Choroid plexus epithelial cell (primary cell): ENCODE results near the gene ADARB2.

Experiments
- DNase-seq: peaks from one replicate; pipeline ENCODE4 v3.0.0-alpha.2; 2010; ENCODE audit warnings: low read depth
- H3K4me3 ChIP-seq: 2 replicates; pipeline ENCODE4 v1.5.1; 2011; ENCODE audit warnings: low read depth, mild to moderate bottlenecking, control low read depth, low read length, moderate library complexity
- TF ChIP-seq, protein P1 (sequence below): conservative IDR thresholded peaks from 2 replicates; pipeline ENCODE4 v1.5.1; 2011; ENCODE audit warnings: low read depth, mild to moderate bottlenecking, control low read depth, inconsistent platforms, low read length, moderate library complexity

The ADARB2 gene

DNA sequence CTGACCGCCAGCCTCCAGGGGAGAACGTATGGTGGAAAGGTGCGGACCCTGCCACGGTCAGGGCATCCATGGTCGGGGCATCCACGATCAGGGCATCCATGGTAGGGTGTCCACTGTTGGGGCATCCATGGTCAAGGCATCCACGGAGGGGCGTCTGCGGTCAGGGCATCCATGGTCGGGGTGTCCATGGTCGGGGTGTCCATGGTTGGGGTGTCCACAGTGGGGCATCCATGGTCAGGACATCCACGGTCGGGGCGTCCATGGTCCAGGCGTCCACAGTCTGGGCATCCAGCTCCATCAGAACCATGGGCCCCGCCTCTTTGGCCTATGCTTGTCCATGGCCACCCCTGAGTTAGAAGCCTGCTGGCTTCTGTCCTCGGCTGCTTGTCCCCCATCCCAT, 148.1 kb downstream of the ADARB2 start:
- TF ChIP-seq, protein P1, sequence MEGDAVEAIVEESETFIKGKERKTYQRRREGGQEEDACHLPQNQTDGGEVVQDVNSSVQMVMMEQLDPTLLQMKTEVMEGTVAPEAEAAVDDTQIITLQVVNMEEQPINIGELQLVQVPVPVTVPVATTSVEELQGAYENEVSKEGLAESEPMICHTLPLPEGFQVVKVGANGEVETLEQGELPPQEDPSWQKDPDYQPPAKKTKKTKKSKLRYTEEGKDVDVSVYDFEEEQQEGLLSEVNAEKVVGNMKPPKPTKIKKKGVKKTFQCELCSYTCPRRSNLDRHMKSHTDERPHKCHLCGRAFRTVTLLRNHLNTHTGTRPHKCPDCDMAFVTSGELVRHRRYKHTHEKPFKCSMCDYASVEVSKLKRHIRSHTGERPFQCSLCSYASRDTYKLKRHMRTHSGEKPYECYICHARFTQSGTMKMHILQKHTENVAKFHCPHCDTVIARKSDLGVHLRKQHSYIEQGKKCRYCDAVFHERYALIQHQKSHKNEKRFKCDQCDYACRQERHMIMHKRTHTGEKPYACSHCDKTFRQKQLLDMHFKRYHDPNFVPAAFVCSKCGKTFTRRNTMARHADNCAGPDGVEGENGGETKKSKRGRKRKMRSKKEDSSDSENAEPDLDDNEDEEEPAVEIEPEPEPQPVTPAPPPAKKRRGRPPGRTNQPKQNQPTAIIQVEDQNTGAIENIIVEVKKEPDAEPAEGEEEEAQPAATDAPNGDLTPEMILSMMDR = no peak
- DNase-seq = no peak
- no peak overlapping the region for H3K4me3 ChIP-seq

DNA sequence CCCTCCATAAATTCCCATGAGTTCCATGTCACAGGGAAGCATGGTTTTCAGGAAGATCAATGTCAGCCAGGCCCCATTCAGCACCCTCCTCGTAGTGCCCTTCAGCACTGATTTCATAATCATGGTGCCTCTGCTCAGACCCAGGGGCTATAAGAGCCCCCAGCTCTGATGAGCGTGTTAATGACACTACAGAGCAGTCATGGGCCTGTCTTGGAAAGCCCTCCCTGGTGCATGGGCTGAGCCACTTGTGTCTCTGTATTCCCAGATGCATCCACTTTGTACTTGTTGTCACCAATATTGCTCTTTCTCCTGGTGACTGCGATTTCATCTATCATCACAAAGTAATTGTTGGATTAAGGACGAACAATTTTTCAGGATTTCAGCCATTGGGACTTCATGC, 154.6 kb downstream of the ADARB2 start:
- TF ChIP-seq, protein P1 = no peak
- no peak overlapping the region for H3K4me3 ChIP-seq
- no peak for DNase-seq

DNA sequence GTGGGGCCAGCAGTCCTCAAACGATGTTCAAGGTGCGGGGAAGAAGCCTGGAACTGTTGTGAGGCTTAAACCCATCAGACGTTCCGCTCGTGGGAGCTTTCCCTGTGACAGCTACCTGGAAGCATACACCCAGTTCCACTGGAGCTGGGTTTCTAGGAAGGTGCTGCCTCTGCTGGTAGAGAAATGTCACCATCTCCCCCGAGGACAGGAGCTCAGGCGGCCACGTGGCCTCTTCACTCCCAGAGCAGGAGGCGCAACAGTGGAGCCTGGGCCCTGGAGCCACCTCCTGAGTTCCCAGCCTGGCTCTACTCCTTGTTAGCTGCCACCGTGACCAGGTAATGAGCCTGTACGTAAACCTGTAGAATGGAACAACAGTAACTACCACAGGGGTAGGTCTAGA, 156.1 kb downstream of the ADARB2 start:
- TF ChIP-seq, protein P1 = no peak
- no peak overlapping the region for H3K4me3 ChIP-seq
- no peak for DNase-seq

DNA sequence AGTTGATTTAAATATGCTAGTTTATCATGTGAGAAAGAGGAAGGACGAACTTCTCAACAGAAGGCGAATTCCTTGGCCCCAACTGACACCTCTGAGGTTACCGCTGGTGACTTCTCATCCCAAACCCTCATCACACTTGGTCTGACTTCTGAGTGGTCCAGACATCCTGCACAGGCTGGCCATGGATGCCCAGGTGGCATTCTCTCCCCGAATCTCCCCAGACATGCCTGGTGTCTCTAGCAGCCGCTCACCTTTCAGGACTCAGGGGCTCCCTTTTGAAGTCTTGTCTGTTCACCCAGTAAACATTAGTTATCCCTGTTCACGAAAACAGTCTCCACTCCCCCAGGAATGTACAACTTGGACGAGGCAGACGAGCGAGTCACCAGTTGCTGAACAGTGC, 157.7 kb downstream of the ADARB2 start:
- no peak overlapping the region for H3K4me3 ChIP-seq
- TF ChIP-seq, protein P1 = no peak
- no peak for DNase-seq

DNA sequence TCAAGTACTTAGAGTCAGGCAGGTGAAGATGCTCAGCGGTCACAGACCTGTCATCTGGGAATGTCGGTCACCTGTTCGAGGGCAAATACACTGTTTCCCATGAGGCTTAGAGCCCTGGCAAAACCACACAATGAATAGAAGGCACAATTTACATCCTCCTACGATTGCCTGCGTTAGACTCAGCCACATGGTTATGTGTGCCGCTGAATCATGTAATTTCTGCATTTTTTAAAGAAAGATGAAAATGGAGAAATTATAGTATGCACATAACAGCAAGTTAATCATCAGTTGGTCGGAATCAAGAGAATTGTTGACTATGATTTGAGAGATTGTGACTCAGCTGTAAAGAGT, 158.2 kb downstream of the ADARB2 start:
- DNase-seq = no peak
- H3K4me3 ChIP-seq = no peak overlapping the region
- TF ChIP-seq, protein P1 = no peak

DNA sequence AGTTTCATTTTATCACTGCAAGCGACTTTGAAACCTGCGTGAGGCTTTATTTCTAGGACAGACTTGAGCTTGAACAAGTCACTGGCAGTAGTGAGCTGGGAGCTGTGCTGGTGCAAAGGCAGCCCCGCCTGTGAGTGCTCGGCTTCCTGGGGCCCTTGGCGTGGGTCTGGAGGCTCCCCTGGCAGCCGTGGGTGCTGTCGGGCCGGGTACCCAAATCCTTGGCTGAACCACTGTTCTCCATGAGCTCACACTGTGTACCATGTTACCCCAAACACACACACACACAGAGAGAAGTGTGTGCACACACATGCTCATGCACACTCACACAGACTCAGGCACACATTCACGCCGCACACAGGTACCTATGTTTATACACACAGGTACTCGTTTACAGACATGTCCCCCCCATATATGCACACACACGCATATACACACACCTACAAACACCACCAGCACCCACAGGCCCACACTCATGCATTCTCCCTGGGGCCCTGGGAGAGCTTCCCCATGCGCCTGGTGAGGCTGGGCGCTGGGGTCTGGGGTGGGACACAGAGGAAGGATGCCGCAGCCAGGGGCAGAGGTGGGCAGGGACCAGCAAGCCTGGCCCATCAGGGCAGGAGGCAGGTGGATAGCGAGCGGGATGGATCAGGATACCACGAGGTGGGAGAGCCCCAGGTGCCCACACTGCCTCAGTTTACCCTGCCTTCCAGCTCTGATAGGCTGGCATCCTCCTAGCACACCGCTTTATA, 158.8 kb downstream of the ADARB2 start:
- H3K4me3 ChIP-seq = no peak overlapping the region
- no peak for DNase-seq
- TF ChIP-seq, protein P1 = no peak

DNA sequence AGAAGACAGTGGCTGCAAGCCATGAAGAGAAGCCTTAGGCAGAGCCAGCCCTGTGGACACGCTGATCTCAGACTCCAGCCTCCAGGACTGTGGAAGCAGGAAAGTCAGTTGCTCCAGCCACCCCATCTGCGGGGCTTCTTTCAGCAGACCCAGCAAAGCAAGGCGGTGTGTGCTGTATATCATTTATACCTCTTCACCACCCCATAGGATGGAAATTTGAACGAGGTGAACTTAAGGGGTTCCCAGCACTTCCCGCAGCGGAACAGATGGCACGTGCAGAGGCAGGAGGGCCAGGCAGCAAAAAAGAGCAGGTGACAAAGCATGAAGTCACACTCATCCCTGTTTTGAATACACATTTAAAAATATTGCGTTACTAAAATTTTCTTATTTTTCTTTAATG, 159.4 kb downstream of the ADARB2 start:
- H3K4me3 ChIP-seq = no peak overlapping the region
- DNase-seq = no peak
- TF ChIP-seq, protein P1 = no peak
